Measurements from ENCODE around the gene TIMM21.

TIMM21 gene

DNA sequence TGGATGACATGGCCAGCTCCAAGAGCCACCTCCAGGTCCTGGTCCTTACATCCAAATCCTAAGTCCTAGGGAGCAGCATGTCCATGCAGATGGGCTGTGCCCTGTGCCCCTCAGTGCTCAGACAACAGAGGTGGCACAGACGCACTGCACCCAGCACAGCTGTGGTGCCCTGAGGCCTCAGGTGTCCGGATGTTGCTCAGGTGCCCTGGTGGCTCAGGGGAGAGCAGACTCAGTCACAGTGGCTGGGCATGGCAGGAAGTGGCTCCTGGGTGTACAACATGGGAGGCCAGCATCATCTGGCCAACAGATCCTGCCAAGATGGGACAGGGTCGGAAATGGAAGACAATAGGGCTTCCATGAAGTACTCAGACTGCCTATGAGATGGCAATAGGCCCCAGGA lies 50.1 kb downstream of the TIMM21 start:
- no peak for TF ChIP-seq POLR2A (IDR thresholded peaks at IDR 0.05; ENCODE audit: low read depth, low read length)
- TF ChIP-seq POLR2AphosphoS5 (IDR thresholded peaks at IDR 0.05; ENCODE audit: low read depth, low read length): no peak
- no peak for TF ChIP-seq POU2F2 (IDR thresholded peaks at IDR 0.05; ENCODE audit: low read depth, low read length)
- DNase-seq (ENCODE audit: insufficient read length, low spot score): no peak
- FAIRE-seq: no peak

DNA sequence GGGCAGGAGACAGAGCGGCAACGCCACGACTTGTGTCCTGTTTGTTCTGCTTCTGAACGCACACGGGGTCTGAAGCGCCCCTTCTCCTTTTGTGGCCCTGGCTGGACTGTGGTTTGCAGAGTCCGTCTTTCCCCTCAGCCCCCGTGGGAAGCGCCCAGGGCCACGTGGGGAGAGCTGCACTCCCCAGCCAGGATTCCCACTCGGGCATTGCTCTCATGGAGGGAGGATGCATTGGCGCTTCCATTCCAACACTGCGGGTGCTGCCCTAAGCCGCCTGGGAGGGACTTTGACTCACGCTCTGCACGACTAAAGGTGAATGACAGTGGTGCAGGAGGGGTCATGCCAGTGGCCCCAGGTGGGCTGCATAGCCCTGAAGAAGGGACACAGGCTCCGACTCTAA lies 52.5 kb downstream of the TIMM21 start:
- no peak for FAIRE-seq
- DNase-seq (ENCODE audit: insufficient read length, low spot score): no peak
- TF ChIP-seq POLR2A (IDR thresholded peaks at IDR 0.05; ENCODE audit: low read depth, low read length) (no peak), POLR2AphosphoS5 (IDR thresholded peaks at IDR 0.05; ENCODE audit: low read depth, low read length) (no peak)

- TF ChIP-seq TAF1 (IDR thresholded peaks at IDR 0.05; ENCODE audit: low read depth, low read length) (no peak), POLR2A (IDR thresholded peaks at IDR 0.05; ENCODE audit: low read depth, low read length) (no peak), PAX5 (IDR thresholded peaks at IDR 0.05; ENCODE audit: insufficient read depth, low read length, severe bottlenecking) (no peak), POLR2AphosphoS5 (IDR thresholded peaks at IDR 0.05; ENCODE audit: low read depth, low read length) (no peak), POU2F2 (IDR thresholded peaks at IDR 0.05; ENCODE audit: low read depth, low read length) (no peak)
- DNase-seq (ENCODE audit: insufficient read length, low spot score) (no peak), FAIRE-seq (no peak)
Observed at GRCh38 chr18:74203811-74204210, 55.5 kb downstream of the TIMM21 start.

- FAIRE-seq (peak; percentile 99), DNase-seq (ENCODE audit: insufficient read length, low spot score) (no peak)
- TF ChIP-seq POLR2A (IDR thresholded peaks at IDR 0.05; ENCODE audit: low read depth, low read length) (no peak), SPI1 (IDR thresholded peaks at IDR 0.05; ENCODE audit: low read depth, low read length) (no peak), TAF1 (IDR thresholded peaks at IDR 0.05; ENCODE audit: low read depth, low read length) (no peak), PAX5 (IDR thresholded peaks at IDR 0.05; ENCODE audit: insufficient read depth, low read length, severe bottlenecking) (no peak), POU2F2 (IDR thresholded peaks at IDR 0.05; ENCODE audit: low read depth, low read length) (no peak), POLR2AphosphoS5 (IDR thresholded peaks at IDR 0.05; ENCODE audit: low read depth, low read length) (no peak)
Observed at GRCh38 chr18:74204526-74205152, 56.3 kb downstream of the TIMM21 start.

All from GM12891 (cell line).